OCI-LY1 (cell line): Measurements from ENCODE around the gene PLEKHG2.

ENCODE experiments used
- H2AFZ ChIP-seq: fragments of 200-600 bp; sonication (generic), shearing (Covaris generic); 2 replicates; pipeline ENCODE4 v1.6.0; 2014; ENCODE audit warnings: antibody characterized with exemption, mild to moderate bottlenecking, low read length
- H3F3A ChIP-seq: fragments of 200-600 bp; sonication (generic), shearing (Covaris generic); 2 replicates; pipeline ENCODE4 v1.6.0; 2014; ENCODE audit warnings: mild to moderate bottlenecking, antibody characterized with exemption, low read length, moderate library complexity; ENCODE audit not compliant: insufficient read depth
- H3K27ac ChIP-seq: fragments of 200-600 bp; sonication (generic); 2 replicates; pipeline ENCODE4 v1.5.1; 2014; ENCODE audit warnings: low read length, mixed run types, mild to moderate bottlenecking, low read depth; ENCODE audit not compliant: poor library complexity, severe bottlenecking
- H3K27me3 ChIP-seq: fragments of 200-600 bp; sonication (generic); 2 replicates; pipeline ENCODE4 v1.6.0; 2014; ENCODE audit warnings: antibody characterized with exemption, mild to moderate bottlenecking, low read length, moderate library complexity; ENCODE audit not compliant: insufficient read depth
- H3K36me3 ChIP-seq: fragments of 200-600 bp; sonication (generic); 2 replicates; pipeline ENCODE4 v1.6.1; 2014; ENCODE audit warnings: mild to moderate bottlenecking, antibody characterized with exemption, low read length, moderate library complexity, mixed read lengths; ENCODE audit not compliant: insufficient read depth
- H3K4me1 ChIP-seq: fragments of 200-600 bp; sonication (generic); 2 replicates; pipeline ENCODE4 v1.5.1; 2014; ENCODE audit warnings: mild to moderate bottlenecking, low read length, moderate library complexity; ENCODE audit not compliant: insufficient read depth, severe bottlenecking
- H3K4me2 ChIP-seq: fragments of 200-600 bp; sonication (generic), shearing (Covaris generic); 2 replicates; pipeline ENCODE4 v1.6.1; 2014; ENCODE audit warnings: low read length
- H3K4me3 ChIP-seq: fragments of 200-600 bp; sonication (generic); 2 replicates; pipeline ENCODE4 v1.5.1; 2014; ENCODE audit warnings: low read length, low read depth, mild to moderate bottlenecking, mixed read lengths; ENCODE audit not compliant: poor library complexity, severe bottlenecking
- H3K79me2 ChIP-seq: fragments of 200-600 bp; shearing (Covaris generic); 2 replicates; pipeline ENCODE4 v1.6.1; 2016; ENCODE audit warnings: mixed run types, low read length, mixed read lengths; ENCODE audit not compliant: insufficient read depth
- H3K9ac ChIP-seq: fragments of 200-600 bp; sonication (generic), shearing (Covaris generic); 2 replicates; pipeline ENCODE4 v1.6.1; 2014; ENCODE audit warnings: mild to moderate bottlenecking, low read length, mixed read lengths
- H3K9me2 ChIP-seq: fragments of 200-600 bp; sonication (generic), shearing (Covaris generic); 2 replicates; pipeline ENCODE4 v1.6.1; 2014; ENCODE audit warnings: low read depth, mild to moderate bottlenecking, low read length, mixed read lengths
- H3K9me3 ChIP-seq: fragments of 200-600 bp; shearing (Covaris generic); 2 replicates; pipeline ENCODE4 v1.6.1; 2014; ENCODE audit warnings: low read length, mixed read lengths
- H4K20me1 ChIP-seq: fragments of 200-600 bp; sonication (generic), shearing (Covaris generic); 2 replicates; pipeline ENCODE4 v1.6.0; 2016; ENCODE audit warnings: mild to moderate bottlenecking, low read length; ENCODE audit not compliant: insufficient read depth
- EZH2 ChIP-seq: fragments of 200-600 bp; sonication (generic), shearing (Covaris generic); IDR thresholded peaks from 2 replicates; pipeline ENCODE4 v1.8.0; 2017; ENCODE audit warnings: borderline replicate concordance, mixed run types, mild to moderate bottlenecking, antibody characterized with exemption, low read length, moderate library complexity, mixed read lengths
- TF ChIP-seq, protein P1 (sequence below): fragments of 200-600 bp; sonication (generic), shearing (Covaris generic); IDR thresholded peaks from 2 replicates; pipeline ENCODE4 v1.5.1; 2017; ENCODE audit warnings: mild to moderate bottlenecking, antibody characterized with exemption, low read length, moderate library complexity, mixed read lengths

Gene PLEKHG2

GRCh38 chr19:39475748-39476147 is 63.3 kb downstream of the PLEKHG2 start:
- no peaks in the 10 kb centered on the region for H4K20me1 ChIP-seq
- peaks cover under 1% of the 10 kb centered on the region; the same call in 1 of the 2 replicates for H3K79me2 ChIP-seq
- H3K9me3 ChIP-seq = no peaks in the 10 kb centered on the region
- H3F3A ChIP-seq = peaks cover 4% of the 10 kb centered on the region; the same call in 1 of the 2 replicates
- no peak overlapping the region for H2AFZ ChIP-seq
- H3K4me3 ChIP-seq = no peak overlapping the region
- H3K9ac ChIP-seq = no peak overlapping the region
- no peaks in the 10 kb centered on the region for H3K9me2 ChIP-seq
- peaks cover 13% of the 10 kb centered on the region for H3K4me1 ChIP-seq
- H3K36me3 ChIP-seq = peaks cover 59% of the 10 kb centered on the region
- TF ChIP-seq EZH2 = no peak
- TF ChIP-seq, protein P1, sequence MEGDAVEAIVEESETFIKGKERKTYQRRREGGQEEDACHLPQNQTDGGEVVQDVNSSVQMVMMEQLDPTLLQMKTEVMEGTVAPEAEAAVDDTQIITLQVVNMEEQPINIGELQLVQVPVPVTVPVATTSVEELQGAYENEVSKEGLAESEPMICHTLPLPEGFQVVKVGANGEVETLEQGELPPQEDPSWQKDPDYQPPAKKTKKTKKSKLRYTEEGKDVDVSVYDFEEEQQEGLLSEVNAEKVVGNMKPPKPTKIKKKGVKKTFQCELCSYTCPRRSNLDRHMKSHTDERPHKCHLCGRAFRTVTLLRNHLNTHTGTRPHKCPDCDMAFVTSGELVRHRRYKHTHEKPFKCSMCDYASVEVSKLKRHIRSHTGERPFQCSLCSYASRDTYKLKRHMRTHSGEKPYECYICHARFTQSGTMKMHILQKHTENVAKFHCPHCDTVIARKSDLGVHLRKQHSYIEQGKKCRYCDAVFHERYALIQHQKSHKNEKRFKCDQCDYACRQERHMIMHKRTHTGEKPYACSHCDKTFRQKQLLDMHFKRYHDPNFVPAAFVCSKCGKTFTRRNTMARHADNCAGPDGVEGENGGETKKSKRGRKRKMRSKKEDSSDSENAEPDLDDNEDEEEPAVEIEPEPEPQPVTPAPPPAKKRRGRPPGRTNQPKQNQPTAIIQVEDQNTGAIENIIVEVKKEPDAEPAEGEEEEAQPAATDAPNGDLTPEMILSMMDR = no peak
- H3K4me2 ChIP-seq = no peak overlapping the region
- no peaks in the 10 kb centered on the region for H3K27me3 ChIP-seq
- H3K27ac ChIP-seq = no peak overlapping the region
